ENCODE data around the gene ZSCAN30. TPM values are rescaled to one million over a fixed set of nuclear protein-coding genes. Genes with fewer than 3 reads are reported as not detected.
A peak's percentile ranks its signal among the peaks of the same experiment; 100 is the strongest.

The ZSCAN30 gene
- total RNA-seq, 4 donors from 2014 or later: 8.6 to 14.2 (median 10.2) TPM

DNA sequence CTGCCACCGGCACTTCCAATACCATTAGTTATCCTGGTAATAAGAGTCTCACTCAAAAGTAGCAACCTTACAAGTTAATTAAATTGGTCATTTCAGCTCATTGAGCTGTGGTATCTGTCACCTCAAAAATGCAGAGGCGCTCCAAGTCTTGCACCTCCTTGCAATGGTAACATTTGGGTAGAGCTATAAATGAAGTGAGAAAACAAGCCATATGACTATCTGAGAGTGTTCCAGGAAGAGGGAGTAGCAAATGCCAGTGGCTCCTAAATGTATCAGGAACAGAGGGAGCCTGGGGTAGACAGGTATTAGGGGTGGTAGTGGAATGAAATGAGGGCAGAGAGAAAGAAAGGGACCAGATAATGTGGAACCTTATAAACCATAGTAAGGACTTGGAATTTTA is 6.0 kb upstream of the ZSCAN30 start:
- intact Hi-C loops (cut with DNase I): loop anchor here (5.0 kb wide), 1 partner anchor 49 kb away; no protein-coding TSS in a partner anchor
- no peak for DNase-seq (ENCODE audit: extremely low spot score)
- 100% methylated on average over 2 of the region's 2 CpGs for WGBS
- Histone ChIP-seq H3K27ac (replicated peaks in 1 of 4) (no peak overlapping the region), H3K36me3 (peaks cover 0 to 51% (median 15%) of the 10 kb centered on the region in 4 donors), H3K4me3 (no peak overlapping the region), H3K27me3 (no peaks in the 10 kb centered on the region), H3K4me1 (peaks cover 10 to 15% (median 14%) of the 10 kb centered on the region in 4 donors), H3K9me3 (peaks cover 0 to 11% (median 2%) of the 10 kb centered on the region in 4 donors)
- TF ChIP-seq EP300 (IDR thresholded peaks at IDR 0.05) (no peak), POLR2AphosphoS5 (IDR thresholded peaks at IDR 0.05) (no peak), POLR2A (IDR thresholded peaks at IDR 0.05; ENCODE audit: low read depth) (no peak)
- TF ChIP-seq, protein P1, sequence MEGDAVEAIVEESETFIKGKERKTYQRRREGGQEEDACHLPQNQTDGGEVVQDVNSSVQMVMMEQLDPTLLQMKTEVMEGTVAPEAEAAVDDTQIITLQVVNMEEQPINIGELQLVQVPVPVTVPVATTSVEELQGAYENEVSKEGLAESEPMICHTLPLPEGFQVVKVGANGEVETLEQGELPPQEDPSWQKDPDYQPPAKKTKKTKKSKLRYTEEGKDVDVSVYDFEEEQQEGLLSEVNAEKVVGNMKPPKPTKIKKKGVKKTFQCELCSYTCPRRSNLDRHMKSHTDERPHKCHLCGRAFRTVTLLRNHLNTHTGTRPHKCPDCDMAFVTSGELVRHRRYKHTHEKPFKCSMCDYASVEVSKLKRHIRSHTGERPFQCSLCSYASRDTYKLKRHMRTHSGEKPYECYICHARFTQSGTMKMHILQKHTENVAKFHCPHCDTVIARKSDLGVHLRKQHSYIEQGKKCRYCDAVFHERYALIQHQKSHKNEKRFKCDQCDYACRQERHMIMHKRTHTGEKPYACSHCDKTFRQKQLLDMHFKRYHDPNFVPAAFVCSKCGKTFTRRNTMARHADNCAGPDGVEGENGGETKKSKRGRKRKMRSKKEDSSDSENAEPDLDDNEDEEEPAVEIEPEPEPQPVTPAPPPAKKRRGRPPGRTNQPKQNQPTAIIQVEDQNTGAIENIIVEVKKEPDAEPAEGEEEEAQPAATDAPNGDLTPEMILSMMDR (IDR thresholded peaks at IDR 0.05): no peak

DNA sequence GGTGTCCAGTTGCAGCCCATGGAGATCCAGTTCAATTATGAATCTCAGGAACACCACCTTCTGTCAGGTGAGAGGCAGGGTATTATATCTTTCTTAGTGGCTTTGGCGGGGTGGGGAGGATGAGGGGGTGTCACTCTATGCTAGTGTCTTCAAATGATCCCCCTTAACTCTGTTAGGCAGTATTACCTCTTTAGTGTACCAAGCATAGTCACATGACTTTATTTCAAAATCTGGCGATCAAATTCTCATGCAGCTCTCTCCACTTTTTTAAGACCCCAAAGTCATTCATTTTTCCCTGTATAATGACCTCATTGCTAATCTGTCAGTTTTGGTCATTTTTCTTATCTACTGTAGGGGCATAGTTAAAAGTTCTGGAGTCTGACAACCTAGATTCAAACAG is 1.1 kb upstream of the ZSCAN30 start:
- peaks cover 14 to 39% (median 34%) of the 10 kb centered on the region in 4 donors for H3K4me1 ChIP-seq
- no peaks in the 10 kb centered on the region for H3K27me3 ChIP-seq
- TF ChIP-seq, protein P1 (IDR thresholded peaks at IDR 0.05): no peak
- no peak overlapping the region for H3K27ac ChIP-seq (replicated peaks in 1 of 4)
- no peak for DNase-seq (ENCODE audit: extremely low spot score)
- intact Hi-C loops (cut with DNase I): loop anchor here (2.0 kb wide), 1 partner anchor 52 kb away; no protein-coding TSS in a partner anchor
- H3K4me3 ChIP-seq: peak overlapping the region; percentile 62 to 84 (median 74)
- peaks cover 0 to 29% (median 5%) of the 10 kb centered on the region in 4 donors for H3K36me3 ChIP-seq
- no peaks in the 10 kb centered on the region for H3K9me3 ChIP-seq
- WGBS: 70% methylated on average over 2 of the region's 2 CpGs

DNA sequence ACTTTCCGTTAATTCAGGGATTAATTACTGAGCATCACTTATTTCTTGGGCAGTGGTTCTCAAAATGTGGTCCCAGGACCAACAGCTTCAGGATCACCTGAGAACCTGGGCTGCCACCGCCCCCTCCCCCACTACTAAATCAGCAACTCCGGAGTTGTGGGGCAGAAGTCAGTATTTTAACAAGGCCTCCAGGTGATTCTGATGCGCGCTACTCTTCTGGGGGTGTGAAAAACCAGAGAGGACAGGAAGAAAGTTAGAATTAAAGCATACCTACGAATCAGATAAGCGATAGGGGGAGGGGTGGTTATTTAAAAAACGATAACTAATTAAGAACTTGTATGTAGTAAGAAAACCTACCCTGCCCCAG is 319 bp downstream of the ZSCAN30 start:
- intact Hi-C loops (cut with DNase I): loop anchor here (2.0 kb wide), 2 partner anchors 21 to 53 kb away; no protein-coding TSS in a partner anchor
- peaks cover 14 to 39% (median 34%) of the 10 kb centered on the region in 4 donors for H3K4me1 ChIP-seq

DNA sequence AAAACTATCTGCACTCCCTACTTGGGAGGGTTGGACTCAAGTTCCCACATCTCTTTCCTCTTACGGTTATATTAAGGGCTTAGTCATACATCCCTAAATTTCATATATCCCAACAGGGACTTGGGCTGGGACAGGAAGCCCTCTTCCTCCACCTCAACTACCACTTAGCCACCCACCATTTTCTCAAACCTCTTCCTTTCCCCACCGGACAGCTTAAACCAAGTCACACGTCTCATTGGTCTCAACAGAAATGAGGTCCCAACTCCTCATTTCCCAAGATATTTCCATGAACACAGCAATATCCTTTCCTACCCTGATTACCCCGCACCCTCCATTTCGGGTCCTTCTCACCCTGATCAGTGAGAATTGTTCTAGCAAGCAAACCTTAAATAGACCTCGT is 736 bp downstream of the ZSCAN30 start:
- Histone ChIP-seq H3K27ac (replicated peaks in 1 of 4) (peak overlapping the region; percentile 79 to 89 (median 84)), H3K4me1 (peaks cover 14 to 39% (median 34%) of the 10 kb centered on the region in 4 donors), H3K36me3 (peaks cover 0 to 19% (median 6%) of the 10 kb centered on the region in 4 donors), H3K27me3 (no peaks in the 10 kb centered on the region), H3K9me3 (no peaks in the 10 kb centered on the region), H3K4me3 (peak overlapping the region; percentile 62 to 84 (median 74))
- 10% methylated on average over 6 of the region's 6 CpGs for WGBS
- no peak for DNase-seq (ENCODE audit: extremely low spot score)
- TF ChIP-seq EP300 (IDR thresholded peaks at IDR 0.05) (no peak), POLR2AphosphoS5 (IDR thresholded peaks at IDR 0.05) (no peak), POLR2A (IDR thresholded peaks at IDR 0.05; ENCODE audit: low read depth) (no peak)
- TF ChIP-seq, protein P1 (IDR thresholded peaks at IDR 0.05): no peak
- intact Hi-C loops (cut with DNase I): loop anchor here (2.0 kb wide), 1 partner anchor 20 kb away; no protein-coding TSS in a partner anchor

More for the DNA sequence above, 319 bp downstream of the ZSCAN30 start:
- Histone ChIP-seq H3K27me3 (no peaks in the 10 kb centered on the region), H3K36me3 (peaks cover 0 to 18% (median 3%) of the 10 kb centered on the region in 4 donors), H3K9me3 (no peaks in the 10 kb centered on the region), H3K4me3 (peak overlapping the region; percentile 62 to 84 (median 74)), H3K27ac (replicated peaks in 1 of 4) (peak overlapping the region; percentile 79 to 89 (median 84))
- 0% methylated on average over 8 of the region's 8 CpGs for WGBS
- no peak for DNase-seq (ENCODE audit: extremely low spot score)
- TF ChIP-seq, protein P1 (IDR thresholded peaks at IDR 0.05): no peak
- no peak for TF ChIP-seq POLR2A (IDR thresholded peaks at IDR 0.05; ENCODE audit: low read depth)
- no peak for TF ChIP-seq POLR2AphosphoS5 (IDR thresholded peaks at IDR 0.05)
- no peak for TF ChIP-seq EP300 (IDR thresholded peaks at IDR 0.05)

DNA sequence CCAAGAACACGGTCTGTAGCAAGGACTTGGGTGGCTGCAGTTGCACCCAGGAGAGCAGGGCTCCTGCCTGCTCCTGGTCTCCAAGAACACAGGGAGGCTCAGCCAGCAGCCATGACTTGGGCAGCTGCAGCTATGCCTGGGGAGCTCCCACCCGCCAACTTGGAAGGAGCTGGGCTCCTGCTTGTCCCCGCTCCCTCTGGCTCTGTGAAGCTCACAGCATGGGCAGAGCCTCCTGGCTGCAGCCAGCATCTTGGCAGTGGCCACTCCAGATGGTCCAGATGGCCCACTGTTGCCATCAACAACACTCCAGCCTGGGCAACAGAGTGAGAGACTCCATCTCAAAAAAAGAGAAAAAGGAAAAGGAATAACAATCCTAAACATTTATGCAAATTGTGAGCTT is 5.2 kb downstream of the ZSCAN30 start:
- H3K27ac ChIP-seq (replicated peaks in 1 of 4): no peak overlapping the region
- intact Hi-C loops (cut with DNase I): no loop called here

More for the DNA sequence above, 5.2 kb downstream of the ZSCAN30 start:
- WGBS: 100% methylated on average over 1 of the region's 3 CpGs
- Histone ChIP-seq H3K36me3 (peaks cover 0 to 20% (median 17%) of the 10 kb centered on the region in 4 donors), H3K27me3 (no peaks in the 10 kb centered on the region), H3K4me1 (peaks cover 0 to 18% (median 15%) of the 10 kb centered on the region in 4 donors), H3K4me3 (no peak overlapping the region), H3K9me3 (no peaks in the 10 kb centered on the region)
- no peak for TF ChIP-seq EP300 (IDR thresholded peaks at IDR 0.05)
- TF ChIP-seq, protein P1 (IDR thresholded peaks at IDR 0.05): no peak
- no peak for TF ChIP-seq POLR2A (IDR thresholded peaks at IDR 0.05; ENCODE audit: low read depth)
- TF ChIP-seq POLR2AphosphoS5 (IDR thresholded peaks at IDR 0.05): no peak
- DNase-seq (ENCODE audit: extremely low spot score): no peak

Measured in esophagus muscularis mucosa (tissue), 4 donors.